ENCODE data around the gene AIG1.

DNA sequence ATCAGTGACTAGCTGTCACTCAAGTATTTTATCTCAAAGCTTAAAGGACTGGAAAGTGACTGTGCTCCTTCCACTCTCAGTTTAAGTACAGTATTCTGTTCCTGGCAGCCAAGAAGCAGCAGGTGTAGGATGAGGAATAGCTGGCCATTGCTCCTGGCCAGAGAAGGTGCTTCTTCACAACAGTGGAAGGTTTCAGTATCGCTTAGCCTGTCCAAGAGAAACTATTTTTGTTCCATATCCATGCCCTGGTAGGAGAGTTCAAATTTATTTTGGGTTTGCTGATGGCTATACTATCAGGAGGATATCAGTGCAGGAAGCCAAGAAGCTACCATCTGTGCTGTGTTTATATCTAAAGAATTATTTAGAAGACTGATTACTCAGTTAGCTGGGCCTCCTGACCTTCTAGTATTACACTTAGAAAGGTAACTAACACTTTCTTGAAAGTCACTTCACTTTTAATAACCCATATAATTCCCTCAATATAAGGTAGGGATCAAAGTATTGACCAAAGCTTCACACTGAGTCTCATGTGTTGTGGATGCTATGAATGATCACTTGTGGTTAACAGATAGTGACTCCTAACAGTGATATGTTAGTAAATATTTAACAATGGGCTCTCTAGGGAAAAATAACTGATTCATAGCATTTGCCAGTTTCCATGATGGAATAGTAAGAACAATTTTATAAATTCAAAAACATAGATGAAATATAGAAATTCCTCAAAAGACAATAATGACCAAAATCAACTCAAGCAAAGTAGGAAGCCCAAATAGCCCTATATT, 99.9 kb downstream of the AIG1 start:
- TF ChIP-seq EZH2 (IDR thresholded peaks at IDR 0.05; ENCODE audit: borderline replicate concordance, low read length) = no peak
- TF ChIP-seq, protein P1, sequence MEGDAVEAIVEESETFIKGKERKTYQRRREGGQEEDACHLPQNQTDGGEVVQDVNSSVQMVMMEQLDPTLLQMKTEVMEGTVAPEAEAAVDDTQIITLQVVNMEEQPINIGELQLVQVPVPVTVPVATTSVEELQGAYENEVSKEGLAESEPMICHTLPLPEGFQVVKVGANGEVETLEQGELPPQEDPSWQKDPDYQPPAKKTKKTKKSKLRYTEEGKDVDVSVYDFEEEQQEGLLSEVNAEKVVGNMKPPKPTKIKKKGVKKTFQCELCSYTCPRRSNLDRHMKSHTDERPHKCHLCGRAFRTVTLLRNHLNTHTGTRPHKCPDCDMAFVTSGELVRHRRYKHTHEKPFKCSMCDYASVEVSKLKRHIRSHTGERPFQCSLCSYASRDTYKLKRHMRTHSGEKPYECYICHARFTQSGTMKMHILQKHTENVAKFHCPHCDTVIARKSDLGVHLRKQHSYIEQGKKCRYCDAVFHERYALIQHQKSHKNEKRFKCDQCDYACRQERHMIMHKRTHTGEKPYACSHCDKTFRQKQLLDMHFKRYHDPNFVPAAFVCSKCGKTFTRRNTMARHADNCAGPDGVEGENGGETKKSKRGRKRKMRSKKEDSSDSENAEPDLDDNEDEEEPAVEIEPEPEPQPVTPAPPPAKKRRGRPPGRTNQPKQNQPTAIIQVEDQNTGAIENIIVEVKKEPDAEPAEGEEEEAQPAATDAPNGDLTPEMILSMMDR (IDR thresholded peaks at IDR 0.05; ENCODE audit: low read length) = no peak

All from OCI-LY1 (cell line).